ENCODE results near the gene PRKCE. TPM values are rescaled to one million over a fixed set of nuclear protein-coding genes. Genes with fewer than 3 reads are reported as not detected.

Gene PRKCE
- total RNA-seq, 1 experiment from 2014 or later: 14.0 TPM

DNA sequence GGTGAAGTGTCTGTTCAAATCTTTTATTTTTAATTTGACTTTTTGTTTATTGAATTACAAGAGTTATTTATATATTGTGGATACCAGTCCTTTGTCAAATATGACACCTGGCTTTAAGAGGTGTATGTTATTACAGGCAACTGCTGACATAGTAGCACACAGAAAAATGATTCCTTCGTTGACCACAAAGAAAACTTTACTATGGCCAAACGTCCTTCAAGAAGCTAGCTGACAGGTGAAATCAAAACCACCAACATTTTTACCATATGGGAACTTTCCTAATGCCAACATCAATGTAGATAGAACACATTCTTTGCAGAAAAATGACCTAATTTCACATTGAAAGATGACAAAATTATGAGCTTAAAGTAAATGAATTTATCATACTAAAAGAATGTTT lies 34.0 kb upstream of the PRKCE start:
- DNase-seq (ENCODE audit: low read depth, low spot score): no peak
- H3K9me3 ChIP-seq (ENCODE audit: control insufficient read depth, insufficient read depth, low read depth, low read length): no peaks in the 10 kb centered on the region
- ChIA-PET CTCF (no interaction called here), POLR2A (no interaction called here)
- no peak overlapping the region for H3K27ac ChIP-seq (ENCODE audit: low read length)
- intact Hi-C loops (cut with micrococcal nuclease; ENCODE audit: unreplicated experiment): no loop called here
- TF ChIP-seq TCF7L2 (IDR thresholded peaks at IDR 0.05; ENCODE audit: low read depth, low read length): no peak
- TF ChIP-seq, protein P1, sequence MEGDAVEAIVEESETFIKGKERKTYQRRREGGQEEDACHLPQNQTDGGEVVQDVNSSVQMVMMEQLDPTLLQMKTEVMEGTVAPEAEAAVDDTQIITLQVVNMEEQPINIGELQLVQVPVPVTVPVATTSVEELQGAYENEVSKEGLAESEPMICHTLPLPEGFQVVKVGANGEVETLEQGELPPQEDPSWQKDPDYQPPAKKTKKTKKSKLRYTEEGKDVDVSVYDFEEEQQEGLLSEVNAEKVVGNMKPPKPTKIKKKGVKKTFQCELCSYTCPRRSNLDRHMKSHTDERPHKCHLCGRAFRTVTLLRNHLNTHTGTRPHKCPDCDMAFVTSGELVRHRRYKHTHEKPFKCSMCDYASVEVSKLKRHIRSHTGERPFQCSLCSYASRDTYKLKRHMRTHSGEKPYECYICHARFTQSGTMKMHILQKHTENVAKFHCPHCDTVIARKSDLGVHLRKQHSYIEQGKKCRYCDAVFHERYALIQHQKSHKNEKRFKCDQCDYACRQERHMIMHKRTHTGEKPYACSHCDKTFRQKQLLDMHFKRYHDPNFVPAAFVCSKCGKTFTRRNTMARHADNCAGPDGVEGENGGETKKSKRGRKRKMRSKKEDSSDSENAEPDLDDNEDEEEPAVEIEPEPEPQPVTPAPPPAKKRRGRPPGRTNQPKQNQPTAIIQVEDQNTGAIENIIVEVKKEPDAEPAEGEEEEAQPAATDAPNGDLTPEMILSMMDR (IDR thresholded peaks at IDR 0.05): no peak
- TF ChIP-seq, protein P2, sequence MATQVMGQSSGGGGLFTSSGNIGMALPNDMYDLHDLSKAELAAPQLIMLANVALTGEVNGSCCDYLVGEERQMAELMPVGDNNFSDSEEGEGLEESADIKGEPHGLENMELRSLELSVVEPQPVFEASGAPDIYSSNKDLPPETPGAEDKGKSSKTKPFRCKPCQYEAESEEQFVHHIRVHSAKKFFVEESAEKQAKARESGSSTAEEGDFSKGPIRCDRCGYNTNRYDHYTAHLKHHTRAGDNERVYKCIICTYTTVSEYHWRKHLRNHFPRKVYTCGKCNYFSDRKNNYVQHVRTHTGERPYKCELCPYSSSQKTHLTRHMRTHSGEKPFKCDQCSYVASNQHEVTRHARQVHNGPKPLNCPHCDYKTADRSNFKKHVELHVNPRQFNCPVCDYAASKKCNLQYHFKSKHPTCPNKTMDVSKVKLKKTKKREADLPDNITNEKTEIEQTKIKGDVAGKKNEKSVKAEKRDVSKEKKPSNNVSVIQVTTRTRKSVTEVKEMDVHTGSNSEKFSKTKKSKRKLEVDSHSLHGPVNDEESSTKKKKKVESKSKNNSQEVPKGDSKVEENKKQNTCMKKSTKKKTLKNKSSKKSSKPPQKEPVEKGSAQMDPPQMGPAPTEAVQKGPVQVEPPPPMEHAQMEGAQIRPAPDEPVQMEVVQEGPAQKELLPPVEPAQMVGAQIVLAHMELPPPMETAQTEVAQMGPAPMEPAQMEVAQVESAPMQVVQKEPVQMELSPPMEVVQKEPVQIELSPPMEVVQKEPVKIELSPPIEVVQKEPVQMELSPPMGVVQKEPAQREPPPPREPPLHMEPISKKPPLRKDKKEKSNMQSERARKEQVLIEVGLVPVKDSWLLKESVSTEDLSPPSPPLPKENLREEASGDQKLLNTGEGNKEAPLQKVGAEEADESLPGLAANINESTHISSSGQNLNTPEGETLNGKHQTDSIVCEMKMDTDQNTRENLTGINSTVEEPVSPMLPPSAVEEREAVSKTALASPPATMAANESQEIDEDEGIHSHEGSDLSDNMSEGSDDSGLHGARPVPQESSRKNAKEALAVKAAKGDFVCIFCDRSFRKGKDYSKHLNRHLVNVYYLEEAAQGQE (IDR thresholded peaks at IDR 0.05; ENCODE audit: insufficient read depth in 1 of 2, low read depth in 2 of 2, low read length in 1 of 2): no peak
- TF ChIP-seq SIN3A (IDR thresholded peaks at IDR 0.05; ENCODE audit: borderline replicate concordance, insufficient read depth, low read depth, low read length): no peak
- no peak for TF ChIP-seq POLR2AphosphoS5 (IDR thresholded peaks at IDR 0.05; ENCODE audit: low read depth, low read length)
- H3K36me3 ChIP-seq (ENCODE audit: control insufficient read depth, insufficient read depth, low read length): no peaks in the 10 kb centered on the region
- H3K27me3 ChIP-seq (ENCODE audit: control insufficient read depth, insufficient read depth, low read length): 0 out of 2 replicates have a peak, but pooled peaks cover 5% of the 10 kb centered on the region
- ATAC-seq: no peak
- in situ Hi-C loops (cut with HindIII; ENCODE audit: low pct_unique_long_range_greater_than_20kb, low sequenced_read_pairs): no loop called here
- H3K4me3 ChIP-seq (ENCODE audit: low read depth in 2 of 2, low read length in 2 of 2): no peak overlapping the region
- peaks cover 7% of the 10 kb centered on the region for H3K4me1 ChIP-seq (ENCODE audit: control insufficient read depth, insufficient read depth, low read length)
- BruUV-seq (replicated peaks): no TSS peak

GRCh38 chr2:45622336-45623075 lies 29.0 kb upstream of the PRKCE start:
- TF ChIP-seq, protein P2 (IDR thresholded peaks at IDR 0.05; ENCODE audit: insufficient read depth in 1 of 2, low read depth in 2 of 2, low read length in 1 of 2): no peak
- TF ChIP-seq, protein P1 (IDR thresholded peaks at IDR 0.05): no peak
- TF ChIP-seq TCF7L2 (IDR thresholded peaks at IDR 0.05; ENCODE audit: low read depth, low read length): no peak
- TF ChIP-seq SIN3A (IDR thresholded peaks at IDR 0.05; ENCODE audit: borderline replicate concordance, insufficient read depth, low read depth, low read length): no peak
- TF ChIP-seq POLR2AphosphoS5 (IDR thresholded peaks at IDR 0.05; ENCODE audit: low read depth, low read length): no peak
- no peak overlapping the region for H3K4me3 ChIP-seq (ENCODE audit: low read depth in 2 of 2, low read length in 2 of 2)
- ChIA-PET POLR2A (no interaction called here), CTCF (no interaction called here)
- in situ Hi-C loops (cut with HindIII; ENCODE audit: low pct_unique_long_range_greater_than_20kb, low sequenced_read_pairs): no loop called here
- DNase-seq (ENCODE audit: low read depth, low spot score) (no peak), ATAC-seq (no peak)
- peaks cover 13% of the 10 kb centered on the region for H3K27me3 ChIP-seq (ENCODE audit: control insufficient read depth, insufficient read depth, low read length)
- no peak overlapping the region for H3K27ac ChIP-seq (ENCODE audit: low read length)
- intact Hi-C loops (cut with micrococcal nuclease; ENCODE audit: unreplicated experiment): no loop called here
- no peaks in the 10 kb centered on the region for H3K9me3 ChIP-seq (ENCODE audit: control insufficient read depth, insufficient read depth, low read depth, low read length)
- BruUV-seq (replicated peaks): no TSS peak
- 0 out of 2 replicates have a peak, but pooled peaks cover under 1% of the 10 kb centered on the region for H3K4me1 ChIP-seq (ENCODE audit: control insufficient read depth, insufficient read depth, low read length)
- no peaks in the 10 kb centered on the region for H3K36me3 ChIP-seq (ENCODE audit: control insufficient read depth, insufficient read depth, low read length)
